GM12878 (cell line): ENCODE measurements around the gene GIMD1. TPM values are rescaled to one million over a fixed set of nuclear protein-coding genes. Genes with fewer than 3 reads are reported as not detected.
A peak's percentile ranks its signal among the peaks of the same experiment; 100 is the strongest.

Source experiments
- ATAC-seq: fragments of 200-7000 bp; cut with Tn5 transposase; 3 replicates; pipeline ENCODE4 v1.9.1; 2020; ENCODE audit warnings: mild to moderate bottlenecking, moderate library complexity
- BruUV-seq: library from RNA; stranded (reverse); fragments of 400-500 nt; replicated peaks from 2 replicates; lab custom pipeline; 2021; lab: Mats Ljungman, UMichigan
- CTCF ChIA-PET: fragments of 300-600 bp; sonication (Branson Sonifier 250); formaldehyde crosslinking; extraction: SDS; loops from one replicate; lab custom pipeline; 2021; ENCODE audit warnings: inconsistent platforms; lab: Yijun Ruan, JAX
- POLR2A ChIA-PET: fragments of 350-600 bp; formaldehyde crosslinking; extraction: SDS; loops from one replicate; lab custom pipeline; 2021; ENCODE audit warnings: inconsistent platforms; lab: Charles Lee
- RAD21 ChIA-PET: fragments of 300-600 bp; sonication (Branson Sonifier 250); formaldehyde crosslinking; loops from one replicate; lab custom pipeline; 2023; ENCODE audit warnings: antibody characterized with exemption; ENCODE audit not compliant: unreplicated experiment; lab: Charles Lee
- SMC1A ChIA-PET: fragments of 300-600 bp; sonication (Branson Sonifier 250); formaldehyde crosslinking; loops from one replicate; lab custom pipeline; 2023; ENCODE audit not compliant: unreplicated experiment, uncharacterized antibody; lab: Charles Lee
- DNase-seq: peaks from one replicate; pipeline ENCODE4 v3.0.0-alpha.2; 2011; ENCODE audit warnings: low read depth, low spot score
- FAIRE-seq: peaks from 3 replicates; lab custom pipeline; 2011; peaks lifted over from hg19 to GRCh38; lab: Jason Lieb, UNC
- H2AFZ ChIP-seq: 2 replicates; pipeline ENCODE4 v1.6.0; 2011; ENCODE audit warnings: low read depth, low read length, control low read depth; ENCODE audit not compliant: control insufficient read depth
- H3K27ac ChIP-seq: 2 replicates; pipeline ENCODE4 v1.5.1; 2011; ENCODE audit warnings: control low read depth; ENCODE audit not compliant: control insufficient read depth, insufficient read depth
- H3K27me3 ChIP-seq, 2 experiments: replicated peaks in 1 of 2; 2 replicates each; pipeline versions ENCODE4 v1.6.0 to v1.6.1; 2011; ENCODE audit warnings: low read length in 1 of 2; ENCODE audit not compliant: control insufficient read depth in 2 of 2, insufficient read depth in 2 of 2
- H3K36me3 ChIP-seq, 2 experiments: 2 replicates each; pipeline ENCODE4 v1.5.1; 2011; ENCODE audit warnings: low read length in 1 of 2; ENCODE audit not compliant: control insufficient read depth in 2 of 2, insufficient read depth in 2 of 2
- H3K4me1 ChIP-seq: 2 replicates; pipeline ENCODE4 v1.6.1; 2011; ENCODE audit warnings: mild to moderate bottlenecking, low read length, moderate library complexity, mixed read lengths; ENCODE audit not compliant: control insufficient read depth, insufficient read depth
- H3K4me2 ChIP-seq: 2 replicates; pipeline ENCODE4 v1.6.0; 2011; ENCODE audit warnings: control low read depth; ENCODE audit not compliant: control insufficient read depth, insufficient read depth
- H3K4me3 ChIP-seq: fragments of 200-600 bp; sonication (generic); 2 replicates; pipeline ENCODE4 v1.5.1; 2016
- H3K79me2 ChIP-seq: 2 replicates; pipeline ENCODE4 v1.6.0; 2011; ENCODE audit warnings: low read length; ENCODE audit not compliant: control insufficient read depth, insufficient read depth
- H3K9ac ChIP-seq: 2 replicates; pipeline ENCODE4 v1.8.0; 2011; ENCODE audit warnings: low read length, control low read depth, mixed read lengths; ENCODE audit not compliant: control insufficient read depth, insufficient read depth
- H3K9me3 ChIP-seq: replicated peaks from 3 replicates; pipeline ENCODE4 v1.5.1; 2011; ENCODE audit warnings: mild to moderate bottlenecking, low read length; ENCODE audit not compliant: control insufficient read depth, insufficient read depth
- H4K20me1 ChIP-seq: 2 replicates; pipeline ENCODE4 v1.6.0; 2011; ENCODE audit not compliant: control insufficient read depth, insufficient read depth
- GABPA ChIP-seq: IDR thresholded peaks from 2 replicates; pipeline ENCODE4 v1.6.1; 2014; ENCODE audit warnings: antibody characterized with exemption, low read depth, mild to moderate bottlenecking, inconsistent platforms
- KDM1A ChIP-seq: fragments of 200-600 bp; sonication (generic); IDR thresholded peaks from 2 replicates; pipeline ENCODE4 v1.6.1; 2016; ENCODE audit warnings: borderline replicate concordance
- POU2F2 ChIP-seq: IDR thresholded peaks from 3 replicates; pipeline ENCODE4 v1.6.1; 2011; ENCODE audit warnings: low read depth, mild to moderate bottlenecking, low read length, borderline replicate concordance
- RAD21 ChIP-seq: IDR thresholded peaks from 2 replicates; pipeline ENCODE4 v1.6.1; 2011; ENCODE audit warnings: mild to moderate bottlenecking, low read depth, low read length, moderate library complexity; ENCODE audit not compliant: insufficient read depth
- SPI1 ChIP-seq: IDR thresholded peaks from 2 replicates; pipeline ENCODE4 v1.6.1; 2011; ENCODE audit warnings: low read depth, mild to moderate bottlenecking, low read length, moderate library complexity, borderline replicate concordance; ENCODE audit not compliant: insufficient read depth
- ZNF274 ChIP-seq: IDR thresholded peaks from one replicate; pipeline ENCODE4 v1.8.0; 2011; ENCODE audit not compliant: insufficient read length, insufficient read depth
- ZSCAN29 ChIP-seq: fragments of 450-650 bp; IDR thresholded peaks from 2 replicates; pipeline ENCODE4 v1.6.1; 2017; ENCODE audit warnings: mild to moderate bottlenecking, moderate library complexity
- WGBS: methylation state at CpG from one replicate; pipeline ENCODE4 v1.1.6; 2016; ENCODE audit warnings: low lambda C conversion rate; ENCODE audit not compliant: insufficient replicate concordance, insufficient coverage; ENCODE audit errors: missing lambda C conversion rate; 5-methylcytosine and 5-hydroxymethylcytosine counted together
- in situ Hi-C: fragments of 300-500 bp; cut with MboI; formaldehyde crosslinking; loops from 9 replicates; pipeline ENCODE4 v1.14.3; 2018; ENCODE audit warnings: mixed read lengths
- intact Hi-C: fragments of 100-400 bp; cut with micrococcal nuclease; formaldehyde crosslinking; loops from one replicate; pipeline ENCODE4 v1.14.2; 2022; ENCODE audit not compliant: unreplicated experiment
- polyA plus RNA-seq, 11 experiments: library from polyadenylated mRNA; depleted of rRNA in 4 of 11; unstranded in 6 of 11; stranded (reverse) in 5 of 11; fragments of >200 nt; fragmentation: Nextera tagmentation in 4 of 11; fragmentation: Illumina TruSeq in 1 of 11; extraction: Ambion mirVana in 4 of 11; extraction: Trizol in 1 of 11; gene quantifications; 1 replicate in 1 of 11; 2 replicates in 10 of 11; pipeline versions ENCODE4 v1.2.1 to v1.2.3, GENCODE V29; 2011 to 2016; ENCODE audit warnings: inconsistent platforms in 2 of 11, missing spikeins in 2 of 11, low read depth in 1 of 11
- total RNA-seq, 4 experiments: library from RNA; depleted of rRNA in 3 of 4; stranded (reverse); fragments of >200 nt in 3 of 4; fragmentation: Illumina TruSeq in 1 of 4; extraction: Trizol in 1 of 4; gene quantifications; 2 replicates each; pipeline versions ENCODE4 v1.2.1 to v1.2.3, GENCODE V29; 2013 to 2021
- TF ChIP-seq, protein P1 (sequence below): fragments of 450-650 bp; IDR thresholded peaks from 2 replicates; pipeline ENCODE4 v1.6.1; 2017; ENCODE audit warnings: mild to moderate bottlenecking, low read depth, inconsistent platforms; ENCODE audit not compliant: poor library complexity, severe bottlenecking

Gene GIMD1
- total and polyA plus RNA-seq, 10 of the 15 experiments (the other 5 are each of a cell fraction or from before 2014, with no cell fraction given), result 0.14 TPM; not detected in 9

DNA sequence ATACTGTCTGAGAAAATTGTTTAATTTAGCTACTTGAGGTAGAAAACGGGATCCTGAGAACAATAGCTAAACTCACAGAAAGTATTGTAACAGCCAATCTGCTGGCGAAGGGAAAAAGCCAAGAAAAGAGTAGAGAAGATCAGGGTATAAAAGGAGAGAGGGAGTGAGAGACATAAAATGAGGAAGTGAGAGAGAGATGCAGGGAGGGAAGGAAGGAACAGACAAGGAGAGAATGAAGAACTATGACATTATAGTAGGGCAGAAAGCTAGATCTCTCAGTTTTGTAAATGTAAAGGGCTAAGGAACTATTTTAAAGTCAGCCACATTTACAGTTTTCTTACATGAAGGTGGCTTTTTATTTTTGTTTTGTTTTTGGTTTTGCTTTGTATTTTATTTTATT lies 1.6 kb upstream of the GIMD1 start:
- no TSS peak for BruUV-seq

More for the DNA sequence above, 1.6 kb upstream of the GIMD1 start:
- Histone ChIP-seq H3K9me3 (no peaks in the 10 kb centered on the region), H3K27me3 (no peaks in the 10 kb centered on the region), H4K20me1 (no peaks in the 10 kb centered on the region), H3K4me2 (no peak overlapping the region), H3K4me1 (no peaks in the 10 kb centered on the region), H3K9ac (no peak overlapping the region), H3K27ac (no peak overlapping the region), H3K4me3 (no peak overlapping the region), H3K79me2 (no peaks in the 10 kb centered on the region), H3K36me3 (no peaks in the 10 kb centered on the region), H2AFZ (no peak overlapping the region)
- ChIA-PET POLR2A (no interaction called here), SMC1A (interaction anchor here (1.0 to 2.2 kb wide), 6 partner anchors 15 to 529 kb away, joined by 3 to 12 read pairs (median 4); no protein-coding TSS in a partner anchor), RAD21 (interaction anchor here (0.8 to 1.9 kb wide), 2 partner anchors 104 to 813 kb away, joined by 4 read pairs; no protein-coding TSS in a partner anchor), CTCF (interaction anchor here (0.6 to 3.5 kb wide), 18 partner anchors 10 to 812 kb away, joined by 3 to 33 read pairs (median 3); no protein-coding TSS in a partner anchor)
- WGBS, result 20% methylated on average over 2 of the region's 2 CpGs
- intact Hi-C loops, result no loop called here
- ATAC-seq (0 out of 3 replicates have a peak, but pooled peaks have one; percentile 39), FAIRE-seq (no peak), DNase-seq (no peak)
- in situ Hi-C loops, result no loop called here
- TF ChIP-seq ZNF274 (no peak), KDM1A (no peak), SPI1 (peak; percentile 44; the same call in 1 of the 2 replicates), ZSCAN29 (no peak), POU2F2 (no peak), RAD21 (no peak), GABPA (no peak)
- TF ChIP-seq, protein P1, sequence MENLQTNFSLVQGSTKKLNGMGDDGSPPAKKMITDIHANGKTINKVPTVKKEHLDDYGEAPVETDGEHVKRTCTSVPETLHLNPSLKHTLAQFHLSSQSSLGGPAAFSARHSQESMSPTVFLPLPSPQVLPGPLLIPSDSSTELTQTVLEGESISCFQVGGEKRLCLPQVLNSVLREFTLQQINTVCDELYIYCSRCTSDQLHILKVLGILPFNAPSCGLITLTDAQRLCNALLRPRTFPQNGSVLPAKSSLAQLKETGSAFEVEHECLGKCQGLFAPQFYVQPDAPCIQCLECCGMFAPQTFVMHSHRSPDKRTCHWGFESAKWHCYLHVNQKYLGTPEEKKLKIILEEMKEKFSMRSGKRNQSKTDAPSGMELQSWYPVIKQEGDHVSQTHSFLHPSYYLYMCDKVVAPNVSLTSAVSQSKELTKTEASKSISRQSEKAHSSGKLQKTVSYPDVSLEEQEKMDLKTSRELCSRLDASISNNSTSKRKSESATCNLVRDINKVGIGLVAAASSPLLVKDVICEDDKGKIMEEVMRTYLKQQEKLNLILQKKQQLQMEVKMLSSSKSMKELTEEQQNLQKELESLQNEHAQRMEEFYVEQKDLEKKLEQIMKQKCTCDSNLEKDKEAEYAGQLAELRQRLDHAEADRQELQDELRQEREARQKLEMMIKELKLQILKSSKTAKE, result no peak
